HepG2 (cell line): ENCODE data around the gene LRP1-AS. TPM values are rescaled to one million over a fixed set of nuclear protein-coding genes. Genes with fewer than 3 reads are reported as not detected.

Experiments
- ATAC-seq: fragments of 200-7000 bp; cut with Tn5 transposase; 3 replicates; pipeline ENCODE4 v1.9.1; 2020; ENCODE audit warnings: mild to moderate bottlenecking, moderate library complexity
- BruUV-seq: library from RNA; stranded (reverse); fragments of 400-500 nt; replicated peaks from 2 replicates; lab custom pipeline; 2021; lab: Mats Ljungman, UMichigan
- CTCF ChIA-PET: fragments of 300-600 bp; formaldehyde crosslinking; extraction: SDS; loops from one replicate; lab custom pipeline; 2021; ENCODE audit warnings: low total read pairs, inconsistent platforms, low intra/inter-chr PET ratio; lab: Yijun Ruan, JAX
- POLR2A ChIA-PET: fragments of 350-600 bp; sonication (Branson Sonifier 250); formaldehyde crosslinking; loops from one replicate; lab custom pipeline; 2020; ENCODE audit warnings: antibody characterized with exemption, inconsistent platforms; lab: Yijun Ruan, JAX
- DNase-seq: peaks from one replicate; pipeline ENCODE4 v3.0.0-alpha.2; 2015; ENCODE audit warnings: low spot score
- FAIRE-seq: peaks from 3 replicates; lab custom pipeline; 2011; peaks lifted over from hg19 to GRCh38; lab: Jason Lieb, UNC
- H2AFZ ChIP-seq: one replicate; pipeline ENCODE4 v1.6.1; 2011; ENCODE audit warnings: low read length, inconsistent platforms
- H3K27ac ChIP-seq: fragments of 300-600 bp; 3 replicates; pipeline ENCODE4 v1.8.0; 2011; ENCODE audit warnings: mixed run types, mild to moderate bottlenecking, mixed read lengths, low read length, inconsistent platforms; ENCODE audit not compliant: insufficient read depth; ENCODE audit errors: extremely low read length
- H3K27me3 ChIP-seq, 2 experiments: fragments of 200-600 bp in 1 of 2; 2 replicates in 1 of 2; 3 replicates in 1 of 2; pipeline versions ENCODE4 v1.6.0 to v1.8.0; 2011; ENCODE audit warnings: low read length in 2 of 2, mild to moderate bottlenecking in 2 of 2, moderate library complexity in 2 of 2, inconsistent platforms in 1 of 2; ENCODE audit not compliant: insufficient read depth in 2 of 2, control insufficient read depth in 1 of 2
- H3K36me3 ChIP-seq, 2 experiments: fragments of 200-600 bp in 1 of 2; replicated peaks in 1 of 2; 2 replicates in 1 of 2; 3 replicates in 1 of 2; pipeline versions ENCODE4 v1.5.1 to v1.8.0; 2011; ENCODE audit warnings: low read length in 2 of 2, inconsistent platforms in 1 of 2; ENCODE audit not compliant: insufficient read depth in 2 of 2, control insufficient read depth in 1 of 2
- H3K4me1 ChIP-seq: 2 replicates; pipeline ENCODE4 v1.5.1; 2012; ENCODE audit warnings: low read length, inconsistent platforms; ENCODE audit not compliant: insufficient read depth
- H3K4me2 ChIP-seq: 2 replicates; pipeline ENCODE4 v1.6.0; 2011; ENCODE audit warnings: low read depth, low read length, inconsistent platforms
- H3K4me3 ChIP-seq, 3 experiments: fragments of 200-600 bp in 1 of 3; sonication (generic), shearing (Covaris generic) in 1 of 3; replicated peaks in 1 of 3; 2 replicates each; pipeline ENCODE4 v1.5.1; 2011 to 2016; ENCODE audit warnings: low read length in 3 of 3, inconsistent platforms in 2 of 3, low read depth in 2 of 3, mild to moderate bottlenecking in 2 of 3, control low read depth in 1 of 3, mixed read lengths in 1 of 3; ENCODE audit not compliant: insufficient read depth in 1 of 3
- H3K79me2 ChIP-seq: one replicate; pipeline ENCODE4 v1.6.1; 2011; ENCODE audit warnings: low read length, inconsistent platforms; ENCODE audit not compliant: insufficient read depth
- H3K9ac ChIP-seq: 2 replicates; pipeline ENCODE4 v1.6.0; 2011; ENCODE audit warnings: mild to moderate bottlenecking, low read depth, low read length, inconsistent platforms; ENCODE audit not compliant: insufficient read depth
- H3K9me3 ChIP-seq: 2 replicates; pipeline ENCODE4 v1.5.1; 2012; ENCODE audit warnings: mild to moderate bottlenecking, low read length
- H4K20me1 ChIP-seq: 2 replicates; pipeline ENCODE4 v1.6.0; 2011; ENCODE audit warnings: inconsistent platforms, mild to moderate bottlenecking, low read length, moderate library complexity; ENCODE audit not compliant: insufficient read depth
- KAT7 ChIP-seq: IDR thresholded peaks from 2 replicates; pipeline ENCODE4 v1.6.1; 2018; ENCODE audit warnings: borderline replicate concordance, missing compliant biosample characterization
- SUZ12 ChIP-seq: fragments of 150-350 bp; IDR thresholded peaks from 2 replicates; pipeline ENCODE4 v1.6.1; 2014; ENCODE audit warnings: low read depth, low read length
- ZNF367 ChIP-seq: sonication (generic); formaldehyde crosslinking; IDR thresholded peaks from 2 replicates; pipeline ENCODE4 v1.4.0; 2020; ENCODE audit warnings: missing genetic modification reagents, borderline replicate concordance
- ZNF567 ChIP-seq: sonication (generic); formaldehyde crosslinking; IDR thresholded peaks from 2 replicates; pipeline ENCODE4 v1.8.1; 2023; ENCODE audit warnings: mild to moderate bottlenecking, missing genetic modification reagents, borderline replicate concordance
- WGBS: methylation state at CpG from one replicate; pipeline ENCODE4 v1.1.6; 2017; ENCODE audit warnings: low lambda C conversion rate; 5-methylcytosine and 5-hydroxymethylcytosine counted together
- in situ Hi-C: cut with HindIII; loops from 2 replicates; pipeline ENCODE4 v1.10.0; 2017; ENCODE audit warnings: low pct_unique_long_range_greater_than_20kb; ENCODE audit not compliant: extremely low pct_ligation_motif_present
- intact Hi-C: fragments of 100-400 bp; cut with micrococcal nuclease; formaldehyde crosslinking; loops from one replicate; pipeline ENCODE4 v1.10.0; 2022; ENCODE audit not compliant: unreplicated experiment
- polyA plus RNA-seq, 8 experiments: library from polyadenylated mRNA; depleted of rRNA in 3 of 8; stranded (reverse) in 7 of 8; unstranded in 1 of 8; fragments of >200 nt; fragmentation: Illumina TruSeq in 4 of 8; extraction: Trizol in 4 of 8; gene quantifications; 2 replicates each; pipeline versions ENCODE4 v1.2.1 to v1.2.3, GENCODE V29; 2011 to 2016; ENCODE audit warnings: low read depth in 4 of 8, missing spikeins in 1 of 8, mixed read lengths in 1 of 8; ENCODE audit not compliant: insufficient read depth in 1 of 8
- total RNA-seq, 5 experiments: library from RNA; depleted of rRNA; stranded (reverse); fragments of >200 nt; fragmentation: Illumina TruSeq; extraction: Trizol; gene quantifications; 2 replicates each; pipeline ENCODE4 v1.2.3, GENCODE V29; 2016; ENCODE audit warnings: low read depth in 1 of 5
- TF ChIP-seq, protein P1 (sequence below): sonication (generic); formaldehyde crosslinking; IDR thresholded peaks from 2 replicates; pipeline ENCODE4 v1.4.0; 2020; ENCODE audit warnings: missing genetic modification reagents, mild to moderate bottlenecking, borderline replicate concordance
- TF ChIP-seq, protein P2 (sequence below): sonication (generic); formaldehyde crosslinking; IDR thresholded peaks from 2 replicates; pipeline ENCODE4 v1.9.0; 2021; ENCODE audit warnings: missing genetic modification reagents, borderline replicate concordance

Gene LRP1-AS
- total and polyA plus RNA-seq, 2 of the 13 experiments (the other 11 are each of a cell fraction or from before 2014, with no cell fraction given), result 0.20 TPM; not detected in 1

DNA sequence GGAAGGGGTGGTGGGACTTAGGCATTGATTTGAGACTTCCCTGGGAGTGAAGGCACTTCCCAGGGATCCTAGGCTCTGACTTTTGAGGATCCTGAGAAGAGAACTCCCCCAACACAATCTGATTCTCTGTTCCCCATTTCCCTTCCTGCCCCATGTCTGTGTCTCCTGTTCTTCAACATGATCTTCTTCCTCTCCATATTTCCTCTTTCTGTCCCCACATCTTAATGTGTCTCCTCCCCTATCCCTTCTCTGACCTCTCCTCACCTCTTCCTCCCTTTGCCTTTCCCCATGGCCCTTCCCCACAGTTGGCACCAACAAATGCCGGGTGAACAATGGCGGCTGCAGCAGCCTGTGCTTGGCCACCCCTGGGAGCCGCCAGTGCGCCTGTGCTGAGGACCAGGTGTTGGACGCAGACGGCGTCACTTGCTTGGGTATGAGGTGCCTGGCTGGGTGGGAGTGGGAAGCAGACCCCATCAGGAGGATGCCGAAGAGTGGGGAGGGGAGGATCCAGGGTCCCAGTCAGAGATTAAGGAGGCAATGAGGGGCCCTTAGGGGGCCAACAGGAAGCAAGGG, 15.2 kb upstream of the LRP1-AS start (continued):
- TF ChIP-seq, protein P1, sequence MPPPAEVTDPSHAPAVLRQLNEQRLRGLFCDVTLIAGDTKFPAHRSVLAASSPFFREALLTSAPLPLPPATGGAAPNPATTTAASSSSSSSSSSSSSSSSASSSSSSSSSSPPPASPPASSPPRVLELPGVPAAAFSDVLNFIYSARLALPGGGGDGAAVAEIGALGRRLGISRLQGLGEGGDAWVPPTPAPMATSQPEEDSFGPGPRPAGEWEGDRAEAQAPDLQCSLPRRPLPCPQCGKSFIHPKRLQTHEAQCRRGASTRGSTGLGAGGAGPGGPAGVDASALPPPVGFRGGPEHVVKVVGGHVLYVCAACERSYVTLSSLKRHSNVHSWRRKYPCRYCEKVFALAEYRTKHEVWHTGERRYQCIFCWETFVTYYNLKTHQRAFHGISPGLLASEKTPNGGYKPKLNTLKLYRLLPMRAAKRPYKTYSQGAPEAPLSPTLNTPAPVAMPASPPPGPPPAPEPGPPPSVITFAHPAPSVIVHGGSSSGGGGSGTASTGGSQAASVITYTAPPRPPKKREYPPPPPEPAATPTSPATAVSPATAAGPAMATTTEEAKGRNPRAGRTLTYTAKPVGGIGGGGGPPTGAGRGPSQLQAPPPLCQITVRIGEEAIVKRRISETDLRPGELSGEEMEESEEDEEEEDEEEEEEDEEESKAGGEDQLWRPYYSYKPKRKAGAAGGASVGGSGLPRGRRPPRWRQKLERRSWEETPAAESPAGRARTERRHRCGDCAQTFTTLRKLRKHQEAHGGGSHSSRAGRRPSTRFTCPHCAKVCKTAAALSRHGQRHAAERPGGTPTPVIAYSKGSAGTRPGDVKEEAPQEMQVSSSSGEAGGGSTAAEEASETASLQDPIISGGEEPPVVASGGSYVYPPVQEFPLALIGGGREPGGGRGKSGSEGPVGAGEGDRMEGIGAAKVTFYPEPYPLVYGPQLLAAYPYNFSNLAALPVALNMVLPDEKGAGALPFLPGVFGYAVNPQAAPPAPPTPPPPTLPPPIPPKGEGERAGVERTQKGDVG, result no peak
- no peak for TF ChIP-seq KAT7

DNA sequence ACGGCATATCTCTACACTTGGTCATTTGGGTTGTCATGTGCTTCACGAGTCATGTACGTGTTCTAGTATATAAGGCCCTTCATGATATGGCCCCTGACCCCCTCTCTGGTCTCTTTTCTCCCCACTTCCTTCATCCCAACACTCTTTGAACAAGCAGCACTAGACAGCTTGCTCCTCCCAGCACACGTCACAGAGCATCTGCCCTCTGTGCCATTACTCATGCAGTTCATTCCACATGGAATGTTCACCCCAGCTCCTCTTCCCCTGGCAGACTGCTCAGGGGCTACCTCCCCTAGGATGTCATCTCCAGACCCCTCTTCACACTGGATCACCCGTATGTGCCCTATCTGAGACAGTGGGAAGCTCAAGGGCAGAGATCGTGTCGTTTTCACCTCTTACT, 14.1 kb upstream of the LRP1-AS start:
- Histone ChIP-seq H3K27ac (no peak overlapping the region), H3K4me2 (no peak overlapping the region), H3K36me3 (peaks cover 61 to 89% of the 10 kb centered on the region in 2 experiments), H3K9me3 (no peaks in the 10 kb centered on the region), H3K4me3 (no peak overlapping the region), H3K4me1 (no peaks in the 10 kb centered on the region), H2AFZ (no peak overlapping the region), H3K27me3 (no peaks in the 10 kb centered on the region), H3K9ac (no peak overlapping the region), H3K79me2 (no peaks in the 10 kb centered on the region), H4K20me1 (no peaks in the 10 kb centered on the region; the same call in 1 of the 2 replicates)
- DNase-seq (no peak), FAIRE-seq (no peak), ATAC-seq (no peak)
- BruUV-seq, result no TSS peak
- CTCF ChIA-PET, result no interaction called here
- POLR2A ChIA-PET, result interaction anchor here (1.2 kb wide), 1 partner anchor 12 kb away, joined by 4 read pairs; no protein-coding TSS in a partner anchor
- TF ChIP-seq, protein P2, sequence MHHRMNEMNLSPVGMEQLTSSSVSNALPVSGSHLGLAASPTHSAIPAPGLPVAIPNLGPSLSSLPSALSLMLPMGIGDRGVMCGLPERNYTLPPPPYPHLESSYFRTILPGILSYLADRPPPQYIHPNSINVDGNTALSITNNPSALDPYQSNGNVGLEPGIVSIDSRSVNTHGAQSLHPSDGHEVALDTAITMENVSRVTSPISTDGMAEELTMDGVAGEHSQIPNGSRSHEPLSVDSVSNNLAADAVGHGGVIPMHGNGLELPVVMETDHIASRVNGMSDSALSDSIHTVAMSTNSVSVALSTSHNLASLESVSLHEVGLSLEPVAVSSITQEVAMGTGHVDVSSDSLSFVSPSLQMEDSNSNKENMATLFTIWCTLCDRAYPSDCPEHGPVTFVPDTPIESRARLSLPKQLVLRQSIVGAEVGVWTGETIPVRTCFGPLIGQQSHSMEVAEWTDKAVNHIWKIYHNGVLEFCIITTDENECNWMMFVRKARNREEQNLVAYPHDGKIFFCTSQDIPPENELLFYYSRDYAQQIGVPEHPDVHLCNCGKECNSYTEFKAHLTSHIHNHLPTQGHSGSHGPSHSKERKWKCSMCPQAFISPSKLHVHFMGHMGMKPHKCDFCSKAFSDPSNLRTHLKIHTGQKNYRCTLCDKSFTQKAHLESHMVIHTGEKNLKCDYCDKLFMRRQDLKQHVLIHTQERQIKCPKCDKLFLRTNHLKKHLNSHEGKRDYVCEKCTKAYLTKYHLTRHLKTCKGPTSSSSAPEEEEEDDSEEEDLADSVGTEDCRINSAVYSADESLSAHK (CRISPR knock-in tag), result no peak
- no peak for TF ChIP-seq ZNF567 (CRISPR knock-in tag)
- TF ChIP-seq SUZ12, result no peak
- no peak for TF ChIP-seq ZNF367 (CRISPR knock-in tag)
- in situ Hi-C loops, result no loop called here
- intact Hi-C loops, result no loop called here
- 95% methylated on average over 7 of the region's 7 CpGs for WGBS
